CD4-positive, alpha-beta T cell treated with Interleukin-15 for 1 hour (primary cell): ENCODE data around the gene ERVK3-1.
A peak's percentile ranks its signal among the peaks of the same experiment; 100 is the strongest.
"Not testable (repeated sequence)": the region's sequence is repeated elsewhere in the genome, so short reads cannot be mapped to it uniquely, and the experiment has no call there.

Experiments used
- DNase-seq: peaks from one replicate; pipeline ENCODE4 v3.0.0-alpha.2; 2020

Gene ERVK3-1

DNA sequence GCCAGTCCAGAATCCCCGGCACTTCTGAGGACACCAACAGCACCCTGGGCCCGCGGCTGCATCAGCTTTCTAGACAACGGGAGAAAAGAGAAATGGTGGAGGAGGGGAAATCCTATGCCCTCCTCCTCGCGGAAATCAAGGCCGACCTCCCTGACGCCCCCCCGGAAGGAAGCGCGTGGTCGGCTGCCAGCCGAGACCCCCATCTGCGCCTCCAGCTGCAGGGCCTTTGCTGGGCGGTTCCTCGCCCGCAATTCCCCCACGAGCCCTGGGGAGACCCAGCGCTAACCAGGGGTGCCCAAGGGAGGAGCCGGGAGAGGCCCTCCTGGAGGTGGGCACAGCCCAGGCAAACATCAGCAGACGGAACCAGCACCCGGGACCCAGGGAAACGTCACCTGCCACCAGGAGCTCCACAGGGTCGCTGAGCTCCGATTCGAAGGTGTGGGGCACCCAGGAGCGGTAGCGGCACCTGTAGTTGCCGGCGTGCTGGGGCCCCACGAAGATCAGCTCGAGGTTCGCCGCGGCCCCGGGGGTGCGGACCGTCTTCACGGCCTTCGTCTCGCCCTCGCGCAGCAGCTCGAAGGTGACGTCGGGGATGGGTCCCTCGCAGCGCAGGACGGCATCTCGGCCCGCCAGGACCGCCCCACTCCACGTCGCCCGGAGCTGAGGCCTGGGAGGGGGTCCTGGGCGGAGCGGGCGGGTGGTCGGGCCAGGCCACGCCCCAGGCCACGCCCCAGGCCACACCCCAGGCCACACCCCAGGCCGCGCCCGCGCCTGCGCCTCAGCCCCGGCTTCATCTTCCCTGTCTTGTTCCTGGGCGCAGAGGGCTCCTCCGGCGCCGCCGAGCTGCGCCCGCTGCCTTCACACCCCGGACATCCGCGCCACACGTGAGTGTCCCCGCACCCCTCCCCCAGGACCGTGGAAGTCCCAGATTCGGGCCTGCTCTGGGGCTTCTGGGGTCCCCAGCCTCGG, 42.1 kb downstream of the ERVK3-1 start:
- peak; percentile 74 for DNase-seq

DNA sequence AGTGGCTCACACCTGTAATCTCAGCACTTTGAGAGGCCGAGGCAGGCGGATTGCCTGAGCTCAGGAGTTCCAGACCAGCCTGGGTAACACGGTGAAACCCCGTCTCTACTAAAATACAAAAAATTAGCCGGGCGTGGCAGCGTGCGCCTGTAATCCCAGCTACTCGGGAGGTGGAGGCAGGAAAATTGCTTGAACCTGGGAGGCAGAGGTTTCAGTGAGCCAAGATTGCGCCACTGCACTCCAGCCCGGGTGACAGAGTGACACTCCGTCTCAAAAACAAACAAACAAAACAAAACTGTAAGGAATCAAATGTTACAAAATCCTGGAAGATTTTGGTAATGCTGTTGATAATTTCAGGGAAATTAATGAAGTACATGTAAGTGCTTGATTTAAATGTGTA, 42.9 kb downstream of the ERVK3-1 start:
- DNase-seq: not testable (repeated sequence)

DNA sequence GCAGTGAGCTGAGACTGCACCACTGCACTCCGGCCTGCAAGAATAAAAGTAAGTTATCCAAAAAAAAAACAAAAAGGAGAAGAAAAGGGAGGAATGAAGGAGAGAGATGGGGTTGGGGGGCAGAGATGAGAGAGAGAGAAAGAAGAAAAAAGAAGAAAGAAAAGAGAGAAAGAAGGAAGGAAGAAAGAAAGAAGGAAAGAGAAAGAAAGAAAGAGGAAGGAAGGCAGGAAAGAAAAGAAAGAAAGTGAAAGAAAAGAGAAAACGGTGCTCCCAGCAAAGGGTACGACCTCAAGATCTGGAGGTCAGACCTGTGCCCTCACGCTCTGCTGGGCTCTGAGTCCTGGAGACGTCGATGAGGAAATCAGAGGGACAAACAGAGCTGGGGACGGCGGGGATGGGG, 44.4 kb downstream of the ERVK3-1 start:
- DNase-seq: no peak

- no peak for DNase-seq
Observed at GRCh38 chr19:58350001-58350861, 45.1 kb downstream of the ERVK3-1 start.

DNA sequence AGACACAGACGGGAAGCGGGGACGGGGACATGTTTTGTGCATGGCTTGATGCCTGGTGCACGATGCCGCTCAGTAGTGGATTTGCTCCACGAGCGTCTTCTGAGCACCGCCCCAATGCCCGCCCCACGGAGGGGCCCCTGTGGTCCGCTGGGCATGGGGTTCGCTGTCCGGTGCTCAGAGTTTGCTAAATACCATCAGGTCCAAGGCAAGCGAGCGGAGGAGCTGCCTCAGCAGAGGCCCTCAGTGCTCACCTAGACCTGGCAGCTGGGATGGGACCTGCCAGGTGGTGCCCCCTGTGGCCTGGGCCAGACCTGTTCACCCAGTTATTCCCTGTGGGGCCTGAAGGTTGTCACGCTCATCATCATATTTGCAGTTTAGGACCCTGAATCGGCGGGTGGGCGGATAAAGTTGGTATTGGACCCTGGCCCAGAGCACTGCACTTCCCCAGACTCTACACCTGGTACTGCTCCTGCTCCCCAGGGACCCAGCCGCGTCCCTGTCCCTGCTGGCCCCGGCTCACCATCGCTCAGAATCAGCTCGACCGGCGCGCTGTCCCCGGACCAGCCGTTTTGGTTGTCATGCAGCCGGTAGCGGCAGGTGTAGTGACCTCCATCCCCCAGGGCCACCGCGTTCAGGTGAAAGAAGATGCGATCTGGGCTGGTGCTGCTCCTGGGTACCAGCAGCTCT, 45.8 kb downstream of the ERVK3-1 start:
- no peak for DNase-seq

- DNase-seq: no peak
Observed at GRCh38 chr19:58351558-58351878, 46.3 kb downstream of the ERVK3-1 start.

DNA sequence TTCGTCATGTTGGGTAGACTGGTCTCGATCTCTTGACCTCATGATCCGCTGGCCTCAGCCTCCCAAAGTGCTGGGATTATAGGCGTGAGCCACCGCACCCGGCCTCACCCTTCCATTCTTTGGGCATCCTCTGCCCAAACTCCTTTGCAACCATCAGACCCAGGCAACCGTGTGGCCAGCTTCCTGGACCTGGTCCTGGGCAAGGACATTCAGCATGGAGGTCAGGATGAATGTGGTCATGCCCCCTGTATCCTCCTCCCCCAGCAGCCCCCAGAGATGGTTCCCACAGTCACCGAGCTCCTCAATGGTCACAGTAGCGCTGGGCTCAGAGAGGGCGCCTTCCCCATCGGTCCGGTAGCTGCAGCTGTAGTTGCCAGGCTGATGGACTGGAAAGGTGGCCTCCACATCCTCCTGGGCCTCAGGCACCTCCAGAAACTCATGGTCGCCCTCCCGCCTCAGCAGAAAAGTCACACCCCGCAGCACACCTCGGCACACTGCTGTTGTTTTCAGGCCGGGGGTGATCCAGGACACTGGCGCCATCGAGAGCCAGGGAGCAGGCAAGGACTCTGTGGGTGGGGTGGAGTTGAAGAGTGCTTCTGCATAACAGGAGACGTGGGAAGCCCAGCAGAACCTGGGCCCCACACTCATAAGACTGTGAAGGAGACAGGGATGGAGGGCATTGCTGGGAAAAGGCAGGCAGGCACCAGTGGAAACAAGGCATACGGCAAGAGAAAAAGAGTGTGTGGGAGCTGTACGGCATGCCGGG, 47.0 kb downstream of the ERVK3-1 start:
- no peak for DNase-seq

GRCh38 chr19:58352760-58353671, 47.8 kb downstream of the ERVK3-1 start, which contains the start of gene A1BG:
Gene A1BG (minus strand): TSS chr19:58353492. CDS start chr19:58353437, 55 bp downstream.
- no peak for DNase-seq

DNA sequence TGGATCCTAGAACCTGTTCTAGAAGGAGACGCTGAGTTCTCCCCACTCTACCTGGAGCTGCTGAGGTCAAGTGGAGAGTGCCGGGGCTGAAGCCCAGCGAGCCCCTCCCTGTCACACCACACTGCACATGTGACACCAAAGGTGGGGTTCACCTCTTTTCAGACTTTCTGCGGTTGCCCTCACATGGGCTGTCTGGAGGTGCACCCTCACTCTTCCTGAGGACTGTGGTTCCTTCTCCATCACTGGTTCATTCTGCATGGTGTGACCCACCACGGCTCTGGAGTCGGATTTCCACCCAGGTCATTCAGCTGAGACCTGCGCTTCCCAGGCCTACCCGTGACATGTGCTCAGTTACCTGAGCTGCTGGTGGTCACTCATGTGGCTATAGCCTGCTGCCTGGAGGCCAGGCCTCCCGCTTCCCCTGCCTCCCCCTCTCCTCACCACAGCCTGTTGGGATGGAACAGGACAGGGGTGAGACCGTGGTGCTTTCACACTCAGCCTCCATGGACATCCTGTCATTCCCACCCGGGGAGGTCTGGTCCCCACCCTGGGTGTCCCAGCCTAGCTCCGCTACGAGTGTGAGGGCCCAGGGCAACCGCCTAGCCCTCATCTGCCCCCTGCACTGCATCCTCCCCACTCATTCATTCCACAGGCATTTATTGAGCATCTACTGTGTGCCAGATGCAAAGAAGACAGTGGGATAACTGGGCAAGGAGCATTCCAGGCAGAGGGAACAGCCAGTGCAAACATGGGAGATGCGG, 48.7 kb downstream of the ERVK3-1 start:
- DNase-seq: no peak

DNA sequence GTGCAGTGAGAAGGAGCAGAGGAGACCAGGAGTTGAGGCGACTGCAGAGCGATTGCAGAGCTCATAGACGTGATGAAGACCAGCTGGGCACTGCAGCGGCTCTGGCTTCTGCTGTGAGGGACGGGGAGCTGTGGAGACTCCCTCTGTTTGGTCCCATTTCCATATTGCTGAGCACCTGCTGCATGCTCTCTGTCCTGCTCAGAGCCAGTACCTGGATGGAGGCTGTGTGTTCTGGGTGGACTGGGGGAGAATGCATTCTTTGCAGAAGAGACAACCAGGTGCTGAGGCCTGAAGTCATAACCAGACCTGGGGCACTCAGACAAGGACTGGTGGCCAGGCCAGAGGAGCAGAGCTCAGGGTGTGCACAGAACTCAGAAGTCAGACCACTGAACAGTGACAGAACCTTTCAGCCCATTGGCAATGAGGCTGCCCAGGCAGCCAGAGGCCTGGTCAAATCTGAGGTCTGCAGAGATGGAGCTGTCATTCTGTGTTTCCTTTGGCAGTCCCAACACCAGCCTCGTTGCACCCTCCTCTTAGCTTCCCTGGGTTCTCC, 49.4 kb downstream of the ERVK3-1 start:
- DNase-seq: no peak

DNA sequence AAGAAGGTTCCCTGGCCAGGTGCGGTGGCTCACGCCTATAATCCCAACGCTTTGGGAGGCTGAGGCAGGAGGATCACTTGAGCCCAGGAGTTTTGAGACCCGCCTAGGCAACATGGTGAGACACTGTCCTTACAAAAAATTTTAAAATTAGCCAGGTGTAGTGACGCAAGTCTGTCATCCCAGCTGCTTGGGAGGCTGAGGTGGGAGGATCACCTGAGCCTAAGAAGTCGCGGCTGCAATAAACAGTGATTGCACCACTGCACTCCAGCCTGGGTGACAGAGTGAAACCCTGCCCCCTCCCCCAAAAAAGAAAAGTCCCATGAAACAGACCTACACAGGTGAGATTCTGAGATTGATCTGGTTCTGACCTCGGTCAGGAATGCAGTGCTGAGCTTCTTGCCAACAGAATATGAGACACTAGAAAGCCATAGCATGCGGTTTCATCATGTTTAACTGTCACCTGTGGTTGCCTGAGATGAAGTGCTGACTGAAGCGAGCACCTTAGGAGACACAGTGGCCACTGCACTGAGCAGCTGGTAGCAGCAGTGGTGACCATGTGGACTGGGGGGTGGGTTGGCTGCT, 50.1 kb downstream of the ERVK3-1 start:
- DNase-seq: no peak

- DNase-seq: no peak
Observed at GRCh38 chr19:58355908-58356765, 51.0 kb downstream of the ERVK3-1 start.

GRCh38 chr19:58356766-58357480, 51.7 kb downstream of the ERVK3-1 start:
- DNase-seq: no peak

- no peak for DNase-seq
Observed at GRCh38 chr19:58357481-58358145, 52.4 kb downstream of the ERVK3-1 start.

DNA sequence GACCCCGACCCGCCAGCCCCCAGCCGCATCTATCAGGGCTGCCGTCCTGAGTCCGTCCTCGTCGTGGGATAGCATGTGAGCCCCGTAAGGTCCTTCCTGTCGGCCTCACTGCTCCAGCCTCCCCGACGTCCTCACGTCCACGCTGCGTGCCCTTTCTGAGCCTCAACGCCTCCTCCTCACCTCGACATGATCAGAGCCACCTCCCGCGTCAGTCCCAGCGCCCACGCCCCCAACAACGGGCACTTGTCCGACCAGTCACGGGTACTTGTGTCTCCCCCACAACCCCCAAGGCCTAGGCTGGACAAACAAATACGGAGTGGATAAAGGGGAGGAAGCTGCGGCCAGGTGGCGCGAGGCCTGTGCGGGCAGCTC, 56.7 kb downstream of the ERVK3-1 start:
- peak; percentile 25 for DNase-seq

GRCh38 chr19:58362272-58362994, 57.3 kb downstream of the ERVK3-1 start, which contains the start of gene ZNF497:
Gene ZNF497 (minus strand): TSS chr19:58362751. CDS start chr19:58357635, 5,116 bp downstream.
- DNase-seq: peak; percentile 98

- no peak for DNase-seq
Observed at GRCh38 chr19:58364146-58364545, 59.0 kb downstream of the ERVK3-1 start.
